WTC11 (cell line): ENCODE data around the gene MAST1. TPM values are rescaled to one million over a fixed set of nuclear protein-coding genes. Genes with fewer than 3 reads are reported as not detected.

Experiments used
- AR ChIP-seq: fragments of 250-450 bp; sonication (Bioruptor Pico); IDR thresholded peaks from 2 replicates; pipeline ENCODE4 v1.9.0; 2021; ENCODE audit warnings: mild to moderate bottlenecking
- ATF3 ChIP-seq: sonication (generic); formaldehyde crosslinking; conservative IDR thresholded peaks from 2 replicates; pipeline ENCODE4 v1.8.1; 2022; ENCODE audit warnings: mild to moderate bottlenecking, missing genetic modification reagents
- NFYB ChIP-seq: sonication (generic); formaldehyde crosslinking; conservative IDR thresholded peaks from 2 replicates; pipeline ENCODE4 v1.8.0; 2022; ENCODE audit warnings: low read depth, missing genetic modification reagents
- RELA ChIP-seq: sonication (generic); formaldehyde crosslinking; IDR thresholded peaks from 2 replicates; pipeline ENCODE4 v1.8.1; 2022; ENCODE audit warnings: missing genetic modification reagents, mild to moderate bottlenecking, borderline replicate concordance
- SMAD3 ChIP-seq: sonication (generic); formaldehyde crosslinking; IDR thresholded peaks from 2 replicates; pipeline ENCODE4 v1.8.0; 2022; ENCODE audit warnings: missing genetic modification reagents, mild to moderate bottlenecking, borderline replicate concordance
- ZMAT4 ChIP-seq: fragments of 250-450 bp; sonication (Bioruptor Pico); IDR thresholded peaks from 2 replicates; pipeline ENCODE4 v1.9.0; 2021; ENCODE audit warnings: mild to moderate bottlenecking
- ZNF219 ChIP-seq: sonication (generic); formaldehyde crosslinking; IDR thresholded peaks from 2 replicates; pipeline ENCODE4 v1.8.0; 2023; ENCODE audit warnings: missing genetic modification reagents, mild to moderate bottlenecking, borderline replicate concordance
- ZNF317 ChIP-seq: sonication (generic); formaldehyde crosslinking; IDR thresholded peaks from 2 replicates; pipeline ENCODE4 v1.8.1; 2023; ENCODE audit warnings: low read depth, mild to moderate bottlenecking, moderate library complexity, missing genetic modification reagents, borderline replicate concordance
- ZNF396 ChIP-seq: fragments of 250-450 bp; sonication (Bioruptor Pico); IDR thresholded peaks from 2 replicates; pipeline ENCODE4 v1.8.0; 2021; ENCODE audit warnings: mild to moderate bottlenecking, moderate library complexity, borderline replicate concordance
- ZNF423 ChIP-seq: fragments of 250-450 bp; sonication (Bioruptor Pico); IDR thresholded peaks from 2 replicates; pipeline ENCODE4 v2.1.2; 2022; ENCODE audit warnings: mild to moderate bottlenecking, moderate library complexity
- ZNF532 ChIP-seq: fragments of 250-450 bp; sonication (Bioruptor Pico); IDR thresholded peaks from 2 replicates; pipeline ENCODE4 v1.9.0; 2021; ENCODE audit warnings: mild to moderate bottlenecking, borderline replicate concordance
- total RNA-seq: library from RNA; stranded (reverse); gene quantifications from 3 replicates; pipeline ENCODE4 v1.2.3, GENCODE V29; 2021
- TF ChIP-seq, protein P1 (sequence below): sonication (generic); formaldehyde crosslinking; IDR thresholded peaks from 2 replicates; pipeline ENCODE4 v1.8.0; 2023; ENCODE audit warnings: missing genetic modification reagents, mild to moderate bottlenecking, borderline replicate concordance

The MAST1 gene
- total RNA-seq, 1 experiment from 2014 or later = 24.3 TPM

DNA sequence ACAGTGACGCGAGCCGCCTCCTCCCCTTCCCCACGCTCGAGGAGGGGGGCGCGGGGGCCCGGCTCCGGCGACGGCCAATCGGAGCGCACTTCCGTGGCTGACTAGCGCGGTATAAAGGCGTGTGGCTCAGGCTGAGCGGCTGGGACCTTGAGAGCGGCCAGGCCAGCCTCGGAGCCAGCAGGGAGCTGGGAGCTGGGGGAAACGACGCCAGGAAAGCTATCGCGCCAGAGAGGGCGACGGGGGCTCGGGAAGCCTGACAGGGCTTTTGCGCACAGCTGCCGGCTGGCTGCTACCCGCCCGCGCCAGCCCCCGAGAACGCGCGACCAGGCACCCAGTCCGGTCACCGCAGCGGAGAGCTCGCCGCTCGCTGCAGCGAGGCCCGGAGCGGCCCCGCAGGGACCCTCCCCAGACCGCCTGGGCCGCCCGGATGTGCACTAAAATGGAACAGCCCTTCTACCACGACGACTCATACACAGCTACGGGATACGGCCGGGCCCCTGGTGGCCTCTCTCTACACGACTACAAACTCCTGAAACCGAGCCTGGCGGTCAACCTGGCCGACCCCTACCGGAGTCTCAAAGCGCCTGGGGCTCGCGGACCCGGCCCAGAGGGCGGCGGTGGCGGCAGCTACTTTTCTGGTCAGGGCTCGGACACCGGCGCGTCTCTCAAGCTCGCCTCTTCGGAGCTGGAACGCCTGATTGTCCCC, 46.8 kb upstream of the MAST1 start, which contains the start of gene JUNB (continued):
- TF ChIP-seq ZNF532 (CRISPR knock-in tag) = no peak
- no peak for TF ChIP-seq ATF3 (CRISPR knock-in tag)
- no peak for TF ChIP-seq ZNF317 (CRISPR knock-in tag)
- 0 out of 2 replicates have a peak, but pooled peaks have one; percentile 41 for TF ChIP-seq NFYB (CRISPR knock-in tag)
- no peak for TF ChIP-seq RELA (CRISPR knock-in tag)
- TF ChIP-seq ZNF423 (CRISPR knock-in tag) = no peak
- no peak for TF ChIP-seq AR
- no peak for TF ChIP-seq ZNF396 (CRISPR knock-in tag)
- no peak; the same call in 1 of the 2 replicates for TF ChIP-seq SMAD3 (CRISPR knock-in tag)
- TF ChIP-seq, protein P1, sequence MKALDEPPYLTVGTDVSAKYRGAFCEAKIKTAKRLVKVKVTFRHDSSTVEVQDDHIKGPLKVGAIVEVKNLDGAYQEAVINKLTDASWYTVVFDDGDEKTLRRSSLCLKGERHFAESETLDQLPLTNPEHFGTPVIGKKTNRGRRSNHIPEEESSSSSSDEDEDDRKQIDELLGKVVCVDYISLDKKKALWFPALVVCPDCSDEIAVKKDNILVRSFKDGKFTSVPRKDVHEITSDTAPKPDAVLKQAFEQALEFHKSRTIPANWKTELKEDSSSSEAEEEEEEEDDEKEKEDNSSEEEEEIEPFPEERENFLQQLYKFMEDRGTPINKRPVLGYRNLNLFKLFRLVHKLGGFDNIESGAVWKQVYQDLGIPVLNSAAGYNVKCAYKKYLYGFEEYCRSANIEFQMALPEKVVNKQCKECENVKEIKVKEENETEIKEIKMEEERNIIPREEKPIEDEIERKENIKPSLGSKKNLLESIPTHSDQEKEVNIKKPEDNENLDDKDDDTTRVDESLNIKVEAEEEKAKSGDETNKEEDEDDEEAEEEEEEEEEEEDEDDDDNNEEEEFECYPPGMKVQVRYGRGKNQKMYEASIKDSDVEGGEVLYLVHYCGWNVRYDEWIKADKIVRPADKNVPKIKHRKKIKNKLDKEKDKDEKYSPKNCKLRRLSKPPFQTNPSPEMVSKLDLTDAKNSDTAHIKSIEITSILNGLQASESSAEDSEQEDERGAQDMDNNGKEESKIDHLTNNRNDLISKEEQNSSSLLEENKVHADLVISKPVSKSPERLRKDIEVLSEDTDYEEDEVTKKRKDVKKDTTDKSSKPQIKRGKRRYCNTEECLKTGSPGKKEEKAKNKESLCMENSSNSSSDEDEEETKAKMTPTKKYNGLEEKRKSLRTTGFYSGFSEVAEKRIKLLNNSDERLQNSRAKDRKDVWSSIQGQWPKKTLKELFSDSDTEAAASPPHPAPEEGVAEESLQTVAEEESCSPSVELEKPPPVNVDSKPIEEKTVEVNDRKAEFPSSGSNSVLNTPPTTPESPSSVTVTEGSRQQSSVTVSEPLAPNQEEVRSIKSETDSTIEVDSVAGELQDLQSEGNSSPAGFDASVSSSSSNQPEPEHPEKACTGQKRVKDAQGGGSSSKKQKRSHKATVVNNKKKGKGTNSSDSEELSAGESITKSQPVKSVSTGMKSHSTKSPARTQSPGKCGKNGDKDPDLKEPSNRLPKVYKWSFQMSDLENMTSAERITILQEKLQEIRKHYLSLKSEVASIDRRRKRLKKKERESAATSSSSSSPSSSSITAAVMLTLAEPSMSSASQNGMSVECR = peak; percentile 76; the same call in 1 of the 2 replicates
- peak; percentile 4; the same call in 1 of the 2 replicates for TF ChIP-seq ZNF219 (CRISPR knock-in tag)
- TF ChIP-seq ZMAT4 (CRISPR knock-in tag) = no peak
